GM12878 (cell line): ENCODE measurements around the gene RASSF4. TPM values are rescaled to one million over a fixed set of nuclear protein-coding genes. Genes with fewer than 3 reads are reported as not detected.
A peak's percentile ranks its signal among the peaks of the same experiment; 100 is the strongest.

Experiments used
- ATAC-seq: fragments of 200-7000 bp; cut with Tn5 transposase; 3 replicates; pipeline ENCODE4 v1.9.1; 2020; ENCODE audit warnings: mild to moderate bottlenecking, moderate library complexity
- BruUV-seq: library from RNA; stranded (reverse); fragments of 400-500 nt; replicated peaks from 2 replicates; lab custom pipeline; 2021; lab: Mats Ljungman, UMichigan
- CTCF ChIA-PET: fragments of 300-600 bp; sonication (Branson Sonifier 250); formaldehyde crosslinking; extraction: SDS; loops from one replicate; lab custom pipeline; 2021; ENCODE audit warnings: inconsistent platforms; lab: Yijun Ruan, JAX
- POLR2A ChIA-PET: fragments of 350-600 bp; formaldehyde crosslinking; extraction: SDS; loops from one replicate; lab custom pipeline; 2021; ENCODE audit warnings: inconsistent platforms; lab: Charles Lee
- RAD21 ChIA-PET: fragments of 300-600 bp; sonication (Branson Sonifier 250); formaldehyde crosslinking; loops from one replicate; lab custom pipeline; 2023; ENCODE audit warnings: antibody characterized with exemption; ENCODE audit not compliant: unreplicated experiment; lab: Charles Lee
- SMC1A ChIA-PET: fragments of 300-600 bp; sonication (Branson Sonifier 250); formaldehyde crosslinking; loops from one replicate; lab custom pipeline; 2023; ENCODE audit not compliant: unreplicated experiment, uncharacterized antibody; lab: Charles Lee
- DNase-seq: peaks from one replicate; pipeline ENCODE4 v3.0.0-alpha.2; 2011; ENCODE audit warnings: low read depth, low spot score
- FAIRE-seq: peaks from 3 replicates; lab custom pipeline; 2011; peaks lifted over from hg19 to GRCh38; lab: Jason Lieb, UNC
- H2AFZ ChIP-seq: 2 replicates; pipeline ENCODE4 v1.6.0; 2011; ENCODE audit warnings: low read depth, low read length, control low read depth; ENCODE audit not compliant: control insufficient read depth
- H3K27ac ChIP-seq: 2 replicates; pipeline ENCODE4 v1.5.1; 2011; ENCODE audit warnings: control low read depth; ENCODE audit not compliant: control insufficient read depth, insufficient read depth
- H3K27me3 ChIP-seq, 2 experiments: replicated peaks in 1 of 2; 2 replicates each; pipeline versions ENCODE4 v1.6.0 to v1.6.1; 2011; ENCODE audit warnings: low read length in 1 of 2; ENCODE audit not compliant: control insufficient read depth in 2 of 2, insufficient read depth in 2 of 2
- H3K36me3 ChIP-seq, 2 experiments: 2 replicates each; pipeline ENCODE4 v1.5.1; 2011; ENCODE audit warnings: low read length in 1 of 2; ENCODE audit not compliant: control insufficient read depth in 2 of 2, insufficient read depth in 2 of 2
- H3K4me1 ChIP-seq: 2 replicates; pipeline ENCODE4 v1.6.1; 2011; ENCODE audit warnings: mild to moderate bottlenecking, low read length, moderate library complexity, mixed read lengths; ENCODE audit not compliant: control insufficient read depth, insufficient read depth
- H3K4me2 ChIP-seq: 2 replicates; pipeline ENCODE4 v1.6.0; 2011; ENCODE audit warnings: control low read depth; ENCODE audit not compliant: control insufficient read depth, insufficient read depth
- H3K4me3 ChIP-seq: fragments of 200-600 bp; sonication (generic); 2 replicates; pipeline ENCODE4 v1.5.1; 2016
- H3K79me2 ChIP-seq: 2 replicates; pipeline ENCODE4 v1.6.0; 2011; ENCODE audit warnings: low read length; ENCODE audit not compliant: control insufficient read depth, insufficient read depth
- H3K9ac ChIP-seq: 2 replicates; pipeline ENCODE4 v1.8.0; 2011; ENCODE audit warnings: low read length, control low read depth, mixed read lengths; ENCODE audit not compliant: control insufficient read depth, insufficient read depth
- H3K9me3 ChIP-seq: replicated peaks from 3 replicates; pipeline ENCODE4 v1.5.1; 2011; ENCODE audit warnings: mild to moderate bottlenecking, low read length; ENCODE audit not compliant: control insufficient read depth, insufficient read depth
- H4K20me1 ChIP-seq: 2 replicates; pipeline ENCODE4 v1.6.0; 2011; ENCODE audit not compliant: control insufficient read depth, insufficient read depth
- SPI1 ChIP-seq: IDR thresholded peaks from 2 replicates; pipeline ENCODE4 v1.6.1; 2011; ENCODE audit warnings: low read depth, mild to moderate bottlenecking, low read length, moderate library complexity, borderline replicate concordance; ENCODE audit not compliant: insufficient read depth
- ZNF24 ChIP-seq: fragments of 450-650 bp; IDR thresholded peaks from 2 replicates; pipeline ENCODE4 v1.6.1; 2017; ENCODE audit warnings: antibody characterized with exemption, mild to moderate bottlenecking
- WGBS: methylation state at CpG from one replicate; pipeline ENCODE4 v1.1.6; 2016; ENCODE audit warnings: low lambda C conversion rate; ENCODE audit not compliant: insufficient replicate concordance, insufficient coverage; ENCODE audit errors: missing lambda C conversion rate; 5-methylcytosine and 5-hydroxymethylcytosine counted together
- in situ Hi-C: fragments of 300-500 bp; cut with MboI; formaldehyde crosslinking; loops from 9 replicates; pipeline ENCODE4 v1.14.3; 2018; ENCODE audit warnings: mixed read lengths
- intact Hi-C: fragments of 100-400 bp; cut with micrococcal nuclease; formaldehyde crosslinking; loops from one replicate; pipeline ENCODE4 v1.14.2; 2022; ENCODE audit not compliant: unreplicated experiment
- polyA plus RNA-seq, 11 experiments: library from polyadenylated mRNA; depleted of rRNA in 4 of 11; unstranded in 6 of 11; stranded (reverse) in 5 of 11; fragments of >200 nt; fragmentation: Nextera tagmentation in 4 of 11; fragmentation: Illumina TruSeq in 1 of 11; extraction: Ambion mirVana in 4 of 11; extraction: Trizol in 1 of 11; gene quantifications; 1 replicate in 1 of 11; 2 replicates in 10 of 11; pipeline versions ENCODE4 v1.2.1 to v1.2.3, GENCODE V29; 2011 to 2016; ENCODE audit warnings: inconsistent platforms in 2 of 11, missing spikeins in 2 of 11, low read depth in 1 of 11
- total RNA-seq, 4 experiments: library from RNA; depleted of rRNA in 3 of 4; stranded (reverse); fragments of >200 nt in 3 of 4; fragmentation: Illumina TruSeq in 1 of 4; extraction: Trizol in 1 of 4; gene quantifications; 2 replicates each; pipeline versions ENCODE4 v1.2.1 to v1.2.3, GENCODE V29; 2013 to 2021

Gene RASSF4
- total and polyA plus RNA-seq, 10 of the 15 experiments (the other 5 are each of a cell fraction or from before 2014, with no cell fraction given) = 3.7 to 71.1 (median 16.8) TPM

DNA sequence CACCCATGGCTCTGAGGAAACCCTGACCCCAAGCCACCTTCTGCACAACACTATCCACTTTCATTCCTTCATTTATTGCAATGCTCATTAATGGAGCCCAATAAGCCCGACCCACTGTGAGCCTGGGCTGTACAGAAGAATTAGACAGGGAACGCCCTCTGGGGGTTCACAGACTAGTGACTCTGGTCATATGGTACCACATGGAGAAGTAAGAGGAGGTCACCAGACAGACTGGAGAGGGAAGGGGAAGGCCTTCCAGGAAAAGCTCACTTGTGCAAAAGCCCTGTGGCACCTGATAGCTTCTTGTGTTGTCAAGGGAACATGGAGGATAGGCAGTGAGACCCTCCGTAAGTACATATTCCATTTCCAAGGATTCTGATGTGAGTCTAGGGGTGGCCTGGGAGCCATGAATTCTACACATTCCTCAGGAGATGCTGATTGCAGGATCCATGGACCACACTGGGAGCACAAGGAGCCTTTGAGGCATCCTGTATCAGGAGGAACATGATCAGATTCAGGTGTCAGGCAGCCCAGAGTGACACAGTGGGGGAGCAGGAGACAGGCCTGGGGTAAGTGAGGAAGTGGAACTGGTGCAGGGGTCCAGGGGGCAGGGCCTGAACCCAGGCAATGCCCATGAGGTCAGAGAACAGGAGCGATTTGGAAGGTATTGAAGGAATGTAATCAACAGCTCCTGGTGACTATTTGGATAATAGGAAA lies 28.5 kb upstream of the RASSF4 start:
- Histone ChIP-seq H3K4me1 (peaks cover 8% of the 10 kb centered on the region), H2AFZ (no peak overlapping the region), H3K27ac (no peak overlapping the region), H3K36me3 (no peaks in the 10 kb centered on the region), H3K9me3 (no peaks in the 10 kb centered on the region), H4K20me1 (no peaks in the 10 kb centered on the region), H3K4me3 (no peak overlapping the region), H3K27me3 (no peaks in the 10 kb centered on the region), H3K9ac (no peak overlapping the region), H3K4me2 (no peak overlapping the region), H3K79me2 (no peaks in the 10 kb centered on the region)
- peak; percentile 32; the same call in 1 of the 2 replicates for TF ChIP-seq SPI1
- no peak for TF ChIP-seq ZNF24
- WGBS = 25% methylated on average over 4 of the region's 4 CpGs
- ChIA-PET SMC1A (interaction anchor here (2.1 to 4.1 kb wide), 3 partner anchors 43 to 64 kb away, joined by 10 to 40 read pairs (median 36); partner anchors contain the start of gene DEPP1), CTCF (interaction anchor here (1.2 to 8.0 kb wide), 6 partner anchors 20 to 303 kb away, joined by 3 to 181 read pairs (median 34); partner anchors contain the start of gene DEPP1), RAD21 (interaction anchor here (2.1 to 5.3 kb wide), 3 partner anchors 17 to 46 kb away, joined by 34 to 62 read pairs (median 38); partner anchors contain the start of gene DEPP1), POLR2A (no interaction called here)
- FAIRE-seq = no peak
- no TSS peak for BruUV-seq
- no peak for ATAC-seq
- in situ Hi-C loops = loop anchor here (5.0 kb wide), 1 partner anchor 46 kb away; the partner anchor contains the start of gene DEPP1
- intact Hi-C loops = loop anchor here (5.0 kb wide), 1 partner anchor 301 kb away; no protein-coding TSS in a partner anchor
- no peak for DNase-seq
